ENCODE measurements around the gene KCNAB1. TPM values are rescaled to one million over a fixed set of nuclear protein-coding genes. Genes with fewer than 3 reads are reported as not detected.

The KCNAB1 gene
- total RNA-seq, 1 experiment from 2014 or later, result 1.0 TPM

DNA sequence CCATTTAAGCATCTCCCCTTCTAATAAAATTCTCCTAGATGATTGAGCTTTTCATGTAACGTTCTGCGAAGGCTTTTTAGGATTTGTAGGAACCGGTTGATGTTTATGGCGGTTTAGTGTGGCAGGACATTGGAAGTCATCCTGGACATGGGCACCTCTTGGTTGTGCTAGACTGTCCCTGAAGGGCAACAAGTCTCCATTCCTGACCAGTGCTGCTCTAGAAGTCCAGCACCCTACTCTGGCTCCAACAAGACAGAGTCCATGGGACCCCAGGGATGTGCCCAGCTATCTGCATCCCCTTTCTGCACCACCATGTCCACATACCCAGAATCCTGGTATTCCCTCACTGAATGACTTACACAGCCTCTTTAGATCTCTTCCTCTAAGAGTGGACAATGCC, 46.4 kb downstream of the KCNAB1 start:
- ChIA-PET POLR2A (no interaction called here), CTCF (no interaction called here)
- H3K4me1 Mint-ChIP-seq, result peaks cover 6% of the 10 kb centered on the region
- no peak overlapping the region for H3K4me3 Mint-ChIP-seq
- ATAC-seq (no peak), DNase-seq (ENCODE audit: low spot score) (no peak)
- no peaks in the 10 kb centered on the region for H3K9me3 Mint-ChIP-seq
- no peaks in the 10 kb centered on the region for H3K36me3 Mint-ChIP-seq
- TF ChIP-seq JAZF1 (CRISPR knock-in tag; IDR thresholded peaks at IDR 0.05) (no peak), NFYB (CRISPR knock-in tag; conservative IDR thresholded peaks at IDR 0.05; ENCODE audit: low read depth) (no peak), FOXP4 (CRISPR knock-in tag; IDR thresholded peaks at IDR 0.05) (no peak), RELA (CRISPR knock-in tag; IDR thresholded peaks at IDR 0.05; ENCODE audit: borderline replicate concordance) (no peak), OVOL2 (CRISPR knock-in tag; IDR thresholded peaks at IDR 0.05; ENCODE audit: borderline replicate concordance) (no peak), AR (CRISPR knock-in tag; IDR thresholded peaks at IDR 0.05) (no peak), CTCF (IDR thresholded peaks at IDR 0.05) (no peak), EMX1 (CRISPR knock-in tag; IDR thresholded peaks at IDR 0.05) (no peak), NR1H2 (CRISPR knock-in tag; IDR thresholded peaks at IDR 0.05) (no peak), FOXJ3 (CRISPR knock-in tag; IDR thresholded peaks at IDR 0.05; ENCODE audit: borderline replicate concordance) (no peak), ATF2 (CRISPR knock-in tag; IDR thresholded peaks at IDR 0.05; ENCODE audit: borderline replicate concordance, low read depth) (no peak), GRHL2 (CRISPR knock-in tag; IDR thresholded peaks at IDR 0.05; ENCODE audit: insufficient replicate concordance, severe bottlenecking) (no peak), ATF3 (CRISPR knock-in tag; conservative IDR thresholded peaks at IDR 0.05) (no peak), FOXP1 (CRISPR knock-in tag; IDR thresholded peaks at IDR 0.05; ENCODE audit: borderline replicate concordance) (no peak)
- TF ChIP-seq, protein P1, sequence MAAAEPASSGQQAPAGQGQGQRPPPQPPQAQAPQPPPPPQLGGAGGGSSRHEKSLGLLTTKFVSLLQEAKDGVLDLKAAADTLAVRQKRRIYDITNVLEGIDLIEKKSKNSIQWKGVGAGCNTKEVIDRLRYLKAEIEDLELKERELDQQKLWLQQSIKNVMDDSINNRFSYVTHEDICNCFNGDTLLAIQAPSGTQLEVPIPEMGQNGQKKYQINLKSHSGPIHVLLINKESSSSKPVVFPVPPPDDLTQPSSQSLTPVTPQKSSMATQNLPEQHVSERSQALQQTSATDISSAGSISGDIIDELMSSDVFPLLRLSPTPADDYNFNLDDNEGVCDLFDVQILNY (CRISPR knock-in tag; IDR thresholded peaks at IDR 0.05), result no peak
- no peak overlapping the region for H3K27ac Mint-ChIP-seq
- no peaks in the 10 kb centered on the region for H3K27me3 Mint-ChIP-seq (ENCODE audit: low read depth)

DNA sequence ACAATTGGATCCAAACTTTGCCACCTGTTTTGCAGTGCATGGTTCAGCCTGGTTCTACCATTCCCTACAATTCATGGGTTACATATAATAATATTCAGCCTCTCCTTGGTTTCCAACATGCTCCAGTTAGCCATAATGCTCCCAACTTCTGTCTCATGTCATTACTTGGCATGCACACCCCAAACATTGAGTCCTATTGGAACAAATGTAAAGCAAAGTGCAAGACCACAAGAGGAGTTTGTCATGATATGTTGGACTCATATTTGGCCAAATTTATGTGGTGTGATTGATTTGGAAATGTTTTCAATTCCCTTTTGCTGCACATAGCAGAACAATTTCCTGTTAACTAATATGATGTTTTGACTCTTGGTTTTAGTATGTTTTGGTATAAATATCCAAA, 50.2 kb downstream of the KCNAB1 start:
- ChIA-PET POLR2A (no interaction called here), CTCF (interaction anchor here (1.3 kb wide), 1 partner anchor 212 kb away, joined by 3 read pairs; no protein-coding TSS in a partner anchor)
- peaks cover 6% of the 10 kb centered on the region for H3K4me1 Mint-ChIP-seq
- no peak for DNase-seq (ENCODE audit: low spot score)
- TF ChIP-seq, protein P2, sequence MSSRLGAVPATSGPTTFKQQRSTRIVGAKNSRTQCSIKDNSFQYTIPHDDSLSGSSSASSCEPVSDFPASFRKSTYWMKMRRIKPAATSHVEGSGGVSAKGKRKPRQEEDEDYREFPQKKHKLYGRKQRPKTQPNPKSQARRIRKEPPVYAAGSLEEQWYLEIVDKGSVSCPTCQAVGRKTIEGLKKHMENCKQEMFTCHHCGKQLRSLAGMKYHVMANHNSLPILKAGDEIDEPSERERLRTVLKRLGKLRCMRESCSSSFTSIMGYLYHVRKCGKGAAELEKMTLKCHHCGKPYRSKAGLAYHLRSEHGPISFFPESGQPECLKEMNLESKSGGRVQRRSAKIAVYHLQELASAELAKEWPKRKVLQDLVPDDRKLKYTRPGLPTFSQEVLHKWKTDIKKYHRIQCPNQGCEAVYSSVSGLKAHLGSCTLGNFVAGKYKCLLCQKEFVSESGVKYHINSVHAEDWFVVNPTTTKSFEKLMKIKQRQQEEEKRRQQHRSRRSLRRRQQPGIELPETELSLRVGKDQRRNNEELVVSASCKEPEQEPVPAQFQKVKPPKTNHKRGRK (CRISPR knock-in tag; IDR thresholded peaks at IDR 0.05; ENCODE audit: borderline replicate concordance), result no peak
- TF ChIP-seq, protein P3, sequence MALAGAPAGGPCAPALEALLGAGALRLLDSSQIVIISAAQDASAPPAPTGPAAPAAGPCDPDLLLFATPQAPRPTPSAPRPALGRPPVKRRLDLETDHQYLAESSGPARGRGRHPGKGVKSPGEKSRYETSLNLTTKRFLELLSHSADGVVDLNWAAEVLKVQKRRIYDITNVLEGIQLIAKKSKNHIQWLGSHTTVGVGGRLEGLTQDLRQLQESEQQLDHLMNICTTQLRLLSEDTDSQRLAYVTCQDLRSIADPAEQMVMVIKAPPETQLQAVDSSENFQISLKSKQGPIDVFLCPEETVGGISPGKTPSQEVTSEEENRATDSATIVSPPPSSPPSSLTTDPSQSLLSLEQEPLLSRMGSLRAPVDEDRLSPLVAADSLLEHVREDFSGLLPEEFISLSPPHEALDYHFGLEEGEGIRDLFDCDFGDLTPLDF (CRISPR knock-in tag; IDR thresholded peaks at IDR 0.05), result no peak
- TF ChIP-seq, protein P4, sequence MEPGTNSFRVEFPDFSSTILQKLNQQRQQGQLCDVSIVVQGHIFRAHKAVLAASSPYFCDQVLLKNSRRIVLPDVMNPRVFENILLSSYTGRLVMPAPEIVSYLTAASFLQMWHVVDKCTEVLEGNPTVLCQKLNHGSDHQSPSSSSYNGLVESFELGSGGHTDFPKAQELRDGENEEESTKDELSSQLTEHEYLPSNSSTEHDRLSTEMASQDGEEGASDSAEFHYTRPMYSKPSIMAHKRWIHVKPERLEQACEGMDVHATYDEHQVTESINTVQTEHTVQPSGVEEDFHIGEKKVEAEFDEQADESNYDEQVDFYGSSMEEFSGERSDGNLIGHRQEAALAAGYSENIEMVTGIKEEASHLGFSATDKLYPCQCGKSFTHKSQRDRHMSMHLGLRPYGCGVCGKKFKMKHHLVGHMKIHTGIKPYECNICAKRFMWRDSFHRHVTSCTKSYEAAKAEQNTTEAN (CRISPR knock-in tag; IDR thresholded peaks at IDR 0.05), result no peak
- no peaks in the 10 kb centered on the region for H3K36me3 Mint-ChIP-seq
- no peak overlapping the region for H3K4me3 Mint-ChIP-seq
- no peaks in the 10 kb centered on the region for H3K9me3 Mint-ChIP-seq
- no peak for ATAC-seq
- no peak overlapping the region for H3K27ac Mint-ChIP-seq
- H3K27me3 Mint-ChIP-seq (ENCODE audit: low read depth), result no peaks in the 10 kb centered on the region

Data from WTC11 (cell line).